Activated CD4-positive, alpha-beta T cell treated with anti-CD3 and anti-CD28 coated beads, Interleukin-2, amount 50 U/mL, for 1 hour (primary cell): ENCODE data around the gene BORCS5.

Experiments used
- DNase-seq: peaks from one replicate; pipeline ENCODE4 v3.0.0-alpha.2; 2020

The BORCS5 gene

DNA sequence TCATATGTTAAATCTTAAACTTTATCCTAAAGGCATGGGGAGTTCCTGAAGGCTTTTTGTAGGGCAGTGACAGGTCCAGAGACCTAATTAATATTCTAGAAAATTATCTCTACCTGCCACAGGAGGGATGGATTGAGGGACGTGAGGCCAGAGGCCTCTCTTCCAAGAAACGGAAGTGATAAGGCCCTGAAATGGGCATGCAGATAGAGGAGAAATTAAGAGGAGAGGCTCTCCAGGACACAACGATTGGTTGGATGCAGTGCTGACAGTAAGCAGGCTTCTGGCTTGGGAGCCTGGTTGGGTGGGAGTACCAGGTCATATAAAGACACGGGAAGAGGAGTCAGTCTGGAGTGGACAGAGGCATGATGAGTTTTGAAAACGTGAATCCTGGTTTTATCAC is 3.1 kb upstream of the BORCS5 start:
- no peak for DNase-seq

DNA sequence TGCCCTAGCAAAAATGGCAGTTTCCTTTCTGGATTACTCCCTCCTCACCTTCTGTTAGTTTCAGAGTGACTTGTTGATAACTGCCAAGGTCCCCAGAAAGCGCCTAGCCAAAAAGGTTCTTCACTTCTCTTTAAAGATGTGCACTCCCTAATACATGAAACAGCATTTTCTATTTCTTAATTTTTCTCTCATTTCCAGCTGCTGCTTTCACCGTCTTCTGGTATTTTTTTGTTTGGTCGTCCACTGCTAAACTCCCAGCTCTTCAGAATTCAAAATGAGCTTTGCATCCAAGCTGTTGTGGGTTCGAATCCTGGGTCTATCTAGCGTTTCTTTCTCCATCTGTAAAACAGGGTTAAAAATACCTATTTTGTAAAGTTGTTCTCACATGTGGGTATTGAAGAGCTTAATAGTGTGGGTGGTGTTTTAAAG is 397 bp upstream of the BORCS5 start:
- DNase-seq = no peak

DNA sequence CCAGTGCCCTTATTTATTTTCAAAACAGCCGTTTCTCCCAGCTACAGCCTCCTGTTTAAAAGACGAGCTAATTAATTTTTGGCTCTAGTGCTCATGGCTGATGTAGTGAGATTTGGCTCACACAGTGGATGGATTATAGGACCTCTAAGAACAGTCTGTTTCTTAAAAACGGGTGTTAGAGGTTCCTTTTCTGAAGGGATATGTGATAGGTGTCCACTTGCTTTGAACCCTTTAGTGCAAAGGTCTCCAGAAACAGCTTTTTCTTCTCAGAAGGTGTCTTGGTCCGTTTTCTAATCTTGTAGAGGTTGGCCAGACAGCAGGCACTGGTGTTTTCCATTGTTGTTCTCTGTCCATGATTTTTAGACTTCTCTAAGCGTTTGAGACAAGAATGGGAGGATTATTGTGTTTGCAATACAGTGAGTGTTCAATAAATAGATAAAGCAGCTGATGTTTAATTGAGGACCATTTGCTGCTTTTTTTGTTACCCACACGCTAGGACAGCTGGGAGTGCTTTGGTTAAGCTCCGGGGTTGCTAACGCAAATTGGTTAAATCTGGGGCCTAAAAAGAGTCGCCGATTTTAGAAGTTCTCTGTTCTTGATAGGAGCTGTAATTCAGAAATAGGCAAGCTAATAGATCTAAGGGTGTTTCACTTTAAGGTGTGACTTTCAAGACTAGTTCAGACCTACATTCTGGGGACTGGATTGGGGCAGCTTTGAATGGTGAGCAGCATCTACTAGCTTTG is 1.0 kb downstream of the BORCS5 start:
- DNase-seq = no peak

DNA sequence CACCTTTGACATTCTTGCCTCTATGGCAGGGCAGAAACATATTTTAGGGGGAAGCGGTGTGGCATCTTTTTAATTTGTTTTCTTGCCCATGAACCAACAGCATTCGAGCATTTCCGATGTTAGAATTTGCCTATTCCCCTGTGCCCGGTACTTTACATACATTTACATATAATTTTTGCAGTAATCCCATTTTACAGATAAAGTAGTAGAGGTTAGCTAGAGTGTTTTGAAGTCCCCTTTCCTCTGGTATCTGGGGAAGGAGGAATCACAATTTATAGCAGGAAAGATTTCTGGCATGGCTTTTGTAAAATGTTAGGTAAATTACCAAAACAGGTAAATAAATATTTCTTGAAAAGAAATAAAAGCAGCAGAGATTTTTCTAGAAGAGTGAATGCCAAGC is 1.6 kb downstream of the BORCS5 start:
- DNase-seq = no peak

GRCh38 chr12:12364787-12365445 is 8.0 kb downstream of the BORCS5 start:
- no peak for DNase-seq

GRCh38 chr12:12365446-12365802 is 8.5 kb downstream of the BORCS5 start:
- no peak for DNase-seq

DNA sequence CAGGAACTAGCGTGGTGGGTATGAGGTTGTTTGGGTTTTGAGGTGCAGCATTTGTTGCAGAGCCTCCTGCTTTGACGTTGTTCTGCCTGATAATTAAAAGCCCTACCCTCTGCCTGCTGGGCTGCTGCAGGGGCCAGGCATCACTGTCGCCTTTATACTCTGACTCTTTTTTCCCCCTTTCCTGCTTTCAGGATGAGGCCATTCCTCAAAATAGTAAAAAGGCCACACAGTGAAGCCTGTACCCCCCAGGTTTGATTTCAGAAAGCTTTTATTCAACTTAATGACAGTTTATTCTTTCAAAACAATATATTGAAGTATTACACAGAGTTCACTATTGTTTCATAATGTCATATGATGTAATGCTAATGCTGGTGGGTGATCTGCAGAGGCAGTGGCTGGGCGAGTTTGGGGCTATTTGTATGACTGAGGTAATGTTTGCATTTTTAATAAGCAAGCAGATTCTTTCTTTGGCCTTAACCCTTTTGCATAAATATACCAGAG is 9.1 kb downstream of the BORCS5 start:
- no peak for DNase-seq

DNA sequence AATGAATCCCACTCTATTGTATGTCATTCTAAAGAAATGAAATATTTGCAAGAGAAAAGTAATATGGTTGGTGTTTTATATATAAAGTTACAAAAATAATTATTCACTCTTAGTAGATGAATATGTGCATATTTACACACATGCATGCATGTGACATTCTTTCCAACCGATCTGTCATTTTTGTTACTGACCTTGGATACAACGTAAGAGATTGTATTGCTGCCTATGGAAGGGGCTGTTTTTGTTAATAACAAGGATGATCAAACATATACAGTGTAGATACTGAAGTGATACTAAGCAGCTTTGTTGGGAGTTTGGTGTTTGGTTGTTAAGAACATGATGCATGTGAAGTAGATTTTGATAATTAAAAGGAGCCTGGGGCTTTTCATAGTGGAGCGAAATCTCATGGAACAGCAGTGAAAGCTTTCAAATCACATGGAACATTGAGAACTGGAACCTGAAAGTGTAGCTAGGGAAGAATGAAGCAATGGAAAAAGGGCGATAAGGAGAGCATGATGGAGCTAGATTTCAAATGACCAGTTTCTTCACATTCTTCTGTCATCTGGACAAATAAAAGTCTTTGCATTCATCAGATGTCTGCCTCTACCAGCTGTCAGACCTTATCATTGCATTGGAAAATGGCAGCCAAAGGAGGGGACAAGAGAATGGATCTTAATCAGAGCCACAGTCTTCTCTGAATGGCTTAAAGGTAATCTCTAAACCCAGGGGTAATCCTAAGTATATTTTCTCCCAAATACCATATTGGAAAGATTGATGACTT is 10.0 kb downstream of the BORCS5 start:
- DNase-seq = no peak

GRCh38 chr12:12367482-12367998 is 10.7 kb downstream of the BORCS5 start:
- no peak for DNase-seq

DNA sequence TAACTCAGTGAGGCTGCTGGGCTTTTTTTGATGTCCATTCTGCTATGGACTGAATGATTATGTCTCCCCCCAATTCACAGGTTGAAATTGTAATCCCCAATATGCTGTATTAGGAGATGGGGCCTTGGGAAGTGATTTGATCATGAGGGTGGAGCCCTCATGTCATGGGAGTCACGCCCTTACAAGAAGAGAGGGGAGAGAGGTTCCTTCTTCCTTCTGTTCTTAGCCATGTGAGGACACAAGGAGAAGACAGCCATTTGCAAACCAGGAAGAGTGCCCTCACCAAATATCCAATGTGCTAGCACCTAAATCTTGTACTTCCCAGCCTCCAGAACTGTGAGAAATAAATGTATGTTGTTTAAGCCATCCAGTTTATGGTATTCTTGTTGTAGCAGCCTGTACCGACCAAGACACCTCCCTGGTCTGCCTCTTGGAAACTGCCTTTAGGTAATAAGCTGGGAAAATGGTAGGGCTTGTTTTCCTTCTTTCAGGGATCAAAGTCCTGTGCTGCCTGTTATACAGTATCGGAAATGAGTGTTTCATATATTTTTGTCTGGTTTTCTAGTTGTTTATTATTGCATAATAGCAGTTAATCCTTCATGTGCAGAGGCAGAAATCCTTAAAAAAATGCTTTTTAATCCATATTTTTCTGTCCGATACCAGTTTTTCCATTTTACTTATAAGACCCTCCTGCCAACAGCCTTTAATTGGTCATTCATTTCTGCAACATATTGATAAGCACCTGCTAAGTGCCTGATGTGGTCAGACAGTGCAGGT is 16.3 kb downstream of the BORCS5 start:
- DNase-seq = no peak

GRCh38 chr12:12376646-12377448 is 20.0 kb downstream of the BORCS5 start:
- no peak for DNase-seq

GRCh38 chr12:12378616-12379015 is 21.7 kb downstream of the BORCS5 start:
- no peak for DNase-seq

- DNase-seq = peak; percentile 29
Observed at GRCh38 chr12:12379831-12380730, 23.2 kb downstream of the BORCS5 start.

- no peak for DNase-seq
Observed at GRCh38 chr12:12380949-12381593, 24.2 kb downstream of the BORCS5 start.

DNA sequence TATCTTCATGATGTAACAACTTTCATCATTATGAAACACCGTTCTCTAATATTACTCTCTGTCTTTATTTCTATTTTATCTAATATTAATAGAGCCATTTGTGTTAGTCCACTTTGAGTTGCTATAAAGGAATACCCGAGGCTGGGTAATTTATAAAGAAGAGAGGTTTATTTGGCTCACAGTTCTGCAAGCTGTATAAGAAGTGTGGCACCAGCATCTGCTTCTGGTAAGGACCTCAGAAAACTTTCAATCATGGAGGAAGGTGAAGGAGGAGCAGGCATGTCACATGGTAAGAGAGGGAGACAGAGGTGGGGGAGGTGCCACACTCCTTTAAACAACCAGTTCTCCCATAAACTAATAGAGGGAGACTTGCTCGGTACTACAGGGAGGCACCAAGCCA is 25.1 kb downstream of the BORCS5 start:
- no peak for DNase-seq

GRCh38 chr12:12384571-12385340 is 27.9 kb downstream of the BORCS5 start:
- peak; percentile 27 for DNase-seq

DNA sequence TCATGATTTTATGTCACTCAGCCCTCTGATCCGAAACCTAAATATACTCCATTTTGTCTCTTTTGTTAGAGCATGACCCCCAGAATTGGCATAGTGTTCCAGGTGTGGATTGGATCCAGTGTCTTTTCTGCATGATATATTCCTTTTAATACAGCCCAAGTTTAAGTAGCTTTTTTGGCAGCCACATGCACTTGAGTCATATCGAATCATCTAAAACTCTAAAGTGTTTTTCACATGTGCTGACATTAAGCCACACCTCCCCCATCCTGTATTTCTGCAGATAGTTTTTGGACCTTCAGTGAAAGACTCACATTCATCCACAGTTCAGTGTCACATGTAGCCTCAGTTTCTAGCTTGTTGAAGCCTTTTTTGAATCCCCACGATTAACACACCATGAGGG is 30.6 kb downstream of the BORCS5 start:
- DNase-seq = no peak

GRCh38 chr12:12392413-12392812 is 35.5 kb downstream of the BORCS5 start:
- DNase-seq = no peak

DNA sequence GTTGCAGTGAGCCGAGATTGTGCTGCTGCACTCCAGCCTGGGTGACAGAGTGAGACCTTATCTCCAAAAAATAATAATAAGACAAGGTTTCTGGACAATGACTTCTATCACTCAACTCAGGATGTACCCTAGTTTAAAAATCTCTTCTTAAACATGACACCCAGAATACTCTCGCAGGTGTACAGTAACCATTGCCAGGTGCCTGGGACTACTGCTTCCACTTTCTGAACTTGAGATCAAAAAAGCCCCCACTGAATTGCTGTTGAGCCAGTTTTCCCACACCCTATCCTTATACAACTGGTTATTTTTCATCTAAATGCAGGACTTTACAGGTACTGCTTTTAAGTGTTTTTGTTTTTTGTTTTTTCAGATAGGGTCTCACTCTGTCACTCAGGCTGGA is 36.3 kb downstream of the BORCS5 start:
- no peak for DNase-seq
